Neural progenitor cell (in vitro differentiated cells): ENCODE results near the gene TTYH3. TPM values are rescaled to one million over a fixed set of nuclear protein-coding genes. Genes with fewer than 3 reads are reported as not detected.
"Not testable (repeated sequence)": the region's sequence is repeated elsewhere in the genome, so short reads cannot be mapped to it uniquely, and the experiment has no call there.

ENCODE experiments used
- DNase-seq: peaks from one replicate; pipeline ENCODE4 v3.0.0-alpha.2; 2016; ENCODE audit warnings: low spot score
- H2AFZ ChIP-seq: fragments of 200-600 bp; sonication (generic); replicated peaks from 2 replicates; pipeline ENCODE4 v1.6.1; 2016; ENCODE audit warnings: antibody characterized with exemption
- H3F3A ChIP-seq: fragments of 200-600 bp; sonication (generic); 2 replicates; pipeline ENCODE4 v1.6.1; 2016; ENCODE audit warnings: antibody characterized with exemption, low read depth
- H3K27ac ChIP-seq: fragments of 200-600 bp; sonication (generic); 2 replicates; pipeline ENCODE4 v1.5.1; 2016; ENCODE audit warnings: mild to moderate bottlenecking
- H3K27me3 ChIP-seq: fragments of 200-600 bp; sonication (generic); 2 replicates; pipeline ENCODE4 v1.6.1; 2016; ENCODE audit warnings: mild to moderate bottlenecking, moderate library complexity
- H3K36me3 ChIP-seq: fragments of 200-600 bp; sonication (generic); 2 replicates; pipeline ENCODE4 v1.5.1; 2016
- H3K4me1 ChIP-seq: fragments of 200-600 bp; sonication (generic); 2 replicates; pipeline ENCODE4 v1.6.1; 2016; ENCODE audit warnings: mixed run types
- H3K4me2 ChIP-seq: fragments of 200-600 bp; sonication (generic); 2 replicates; pipeline ENCODE4 v1.6.1; 2016
- H3K4me3 ChIP-seq: fragments of 200-600 bp; sonication (generic); 2 replicates; pipeline ENCODE4 v1.5.1; 2016
- H3K79me2 ChIP-seq: fragments of 200-600 bp; sonication (generic); 2 replicates; pipeline ENCODE4 v1.6.1; 2016; ENCODE audit warnings: low read depth
- H3K9ac ChIP-seq: fragments of 200-600 bp; sonication (generic); 2 replicates; pipeline ENCODE4 v1.6.1; 2016
- H3K9me3 ChIP-seq: fragments of 200-600 bp; sonication (generic); 2 replicates; pipeline ENCODE4 v1.5.1; 2016; ENCODE audit warnings: low read depth
- H4K20me1 ChIP-seq: fragments of 200-600 bp; sonication (generic); 2 replicates; pipeline ENCODE4 v1.6.1; 2016; ENCODE audit warnings: low read depth
- H3K27ac Mint-ChIP-seq: 3 replicates; pipeline ENCODE4 v1.8.0; 2021; ENCODE audit warnings: mixed read lengths
- H3K27me3 Mint-ChIP-seq: 2 replicates; pipeline ENCODE4 v1.8.0; 2022; ENCODE audit warnings: low read depth, mild to moderate bottlenecking, inconsistent platforms, moderate library complexity, mixed read lengths; ENCODE audit not compliant: insufficient read depth
- H3K36me3 Mint-ChIP-seq: 3 replicates; pipeline ENCODE4 v1.8.0; 2021; ENCODE audit warnings: mixed read lengths
- H3K4me1 Mint-ChIP-seq: 3 replicates; pipeline ENCODE4 v1.8.0; 2021; ENCODE audit warnings: mixed read lengths
- H3K4me3 Mint-ChIP-seq: 3 replicates; pipeline ENCODE4 v1.8.0; 2021; ENCODE audit warnings: mild to moderate bottlenecking, moderate library complexity, mixed read lengths
- H3K9me3 Mint-ChIP-seq: 3 replicates; pipeline ENCODE4 v1.8.0; 2020; ENCODE audit warnings: mixed read lengths
- CTCF ChIP-seq: fragments of 200-600 bp; sonication (generic); IDR thresholded peaks from 2 replicates; pipeline ENCODE4 v1.5.1; 2017; ENCODE audit warnings: antibody characterized with exemption, mild to moderate bottlenecking
- EZH2 ChIP-seq: fragments of 200-600 bp; sonication (generic); IDR thresholded peaks from 2 replicates; pipeline ENCODE4 v1.6.1; 2017; ENCODE audit warnings: antibody characterized with exemption, mild to moderate bottlenecking, moderate library complexity
- EZH2phosphoT487 ChIP-seq: fragments of 200-600 bp; sonication (generic); IDR thresholded peaks from 2 replicates; pipeline ENCODE4 v1.6.1; 2017; ENCODE audit warnings: antibody characterized with exemption
- total RNA-seq: library from RNA; depleted of rRNA; stranded (reverse); fragments of >200 nt; gene quantifications from 2 replicates; pipeline ENCODE4 v1.2.3, GENCODE V29; 2015; ENCODE audit warnings: low replicate concordance

Gene TTYH3
- total RNA-seq, 1 donor from 2014 or later = 13.2 TPM

- H3K9me3 ChIP-seq = no peaks in the 10 kb centered on the region
- no peak overlapping the region for H3K9ac ChIP-seq
- no peak overlapping the region for H3K4me2 ChIP-seq
- Mint-ChIP-seq H3K4me3 (no peak overlapping the region), H3K9me3 (peaks cover 10% of the 10 kb centered on the region), H3K27ac (no peak overlapping the region), H3K4me1 (no peaks in the 10 kb centered on the region), H3K36me3 (peaks cover 4% of the 10 kb centered on the region), H3K27me3 (peaks cover 27% of the 10 kb centered on the region)
- no peak overlapping the region for H3K27ac ChIP-seq
- DNase-seq = no peak
- no peak for TF ChIP-seq CTCF
- TF ChIP-seq EZH2 = no peak
- TF ChIP-seq EZH2phosphoT487 = no peak
- no peaks in the 10 kb centered on the region for H4K20me1 ChIP-seq
- no peaks in the 10 kb centered on the region for H3K36me3 ChIP-seq
- no peaks in the 10 kb centered on the region for H3K79me2 ChIP-seq
- H3K27me3 ChIP-seq = peaks cover 7% of the 10 kb centered on the region
- no peaks in the 10 kb centered on the region for H3K4me1 ChIP-seq
- no peak overlapping the region for H2AFZ ChIP-seq
- H3F3A ChIP-seq = no peaks in the 10 kb centered on the region
- H3K4me3 ChIP-seq = no peak overlapping the region
These were observed 38.4 kb downstream of the TTYH3 start for GRCh38 chr7:2670171-2670570.

- Histone ChIP-seq H4K20me1 (no peaks in the 10 kb centered on the region), H3K27ac (no peak overlapping the region), H3K79me2 (no peaks in the 10 kb centered on the region), H3K4me1 (no peaks in the 10 kb centered on the region), H3K27me3 (peaks cover 7% of the 10 kb centered on the region), H3K4me2 (no peak overlapping the region), H3K9me3 (no peaks in the 10 kb centered on the region), H2AFZ (no peak overlapping the region), H3K4me3 (no peak overlapping the region), H3K36me3 (no peaks in the 10 kb centered on the region), H3F3A (no peaks in the 10 kb centered on the region), H3K9ac (no peak overlapping the region)
- H3K4me1 Mint-ChIP-seq = no peaks in the 10 kb centered on the region
- peak; percentile 86 for DNase-seq
- H3K27me3 Mint-ChIP-seq = peaks cover 23% of the 10 kb centered on the region
- H3K4me3 Mint-ChIP-seq = peak overlapping the region; percentile 68
- peak overlapping the region; percentile 41 for H3K27ac Mint-ChIP-seq
- peaks cover 10% of the 10 kb centered on the region for H3K9me3 Mint-ChIP-seq
- TF ChIP-seq CTCF (peak; percentile 78), EZH2phosphoT487 (no peak)
- H3K36me3 Mint-ChIP-seq = peaks cover 4% of the 10 kb centered on the region
These were observed 39.1 kb downstream of the TTYH3 start for GRCh38 chr7:2670720-2671391.

GRCh38 chr7:2673214-2673613, 41.4 kb downstream of the TTYH3 start:
- not testable (repeated sequence) for H3K4me2 ChIP-seq, H3K36me3 ChIP-seq, H3K27ac Mint-ChIP-seq, H3K4me3 Mint-ChIP-seq, H3K4me1 ChIP-seq, H3K27me3 Mint-ChIP-seq, H3K9me3 ChIP-seq, H3K36me3 Mint-ChIP-seq, H4K20me1 ChIP-seq, H3K27ac ChIP-seq, H3K79me2 ChIP-seq, DNase-seq, H3K4me3 ChIP-seq, H2AFZ ChIP-seq, H3K9me3 Mint-ChIP-seq, H3F3A ChIP-seq, H3K9ac ChIP-seq, H3K4me1 Mint-ChIP-seq, H3K27me3 ChIP-seq

DNA sequence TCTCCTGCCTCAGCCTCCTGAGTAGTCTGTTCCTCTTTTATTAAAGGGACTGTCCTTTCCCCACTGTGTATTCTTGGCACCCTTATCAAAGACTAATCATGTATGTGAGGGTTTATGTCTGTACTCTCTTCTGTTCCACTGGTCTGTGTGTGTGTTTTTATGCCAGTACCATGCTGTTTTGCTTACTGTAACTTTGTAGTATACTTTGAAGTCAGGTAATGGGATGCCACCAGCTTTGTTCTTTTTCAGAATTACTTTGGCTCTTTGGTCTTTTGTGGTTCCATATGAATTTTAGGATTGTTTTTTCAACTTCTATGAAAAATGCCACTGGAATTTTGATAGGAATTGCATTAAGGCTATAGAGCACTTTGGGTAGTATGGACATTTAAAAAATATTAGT, 42.1 kb downstream of the TTYH3 start:
- Histone ChIP-seq H3K36me3 (no peaks in the 10 kb centered on the region), H3K79me2 (no peaks in the 10 kb centered on the region), H3K4me2 (no peak overlapping the region), H3F3A (no peaks in the 10 kb centered on the region), H4K20me1 (no peaks in the 10 kb centered on the region), H3K27me3 (peaks cover 7% of the 10 kb centered on the region), H3K9ac (no peak overlapping the region), H3K27ac (no peak overlapping the region), H3K4me3 (no peak overlapping the region), H3K9me3 (no peaks in the 10 kb centered on the region), H2AFZ (no peak overlapping the region), H3K4me1 (no peaks in the 10 kb centered on the region)
- H3K27ac Mint-ChIP-seq = no peak overlapping the region
- H3K27me3 Mint-ChIP-seq = peaks cover 7% of the 10 kb centered on the region
- peaks cover 10% of the 10 kb centered on the region for H3K9me3 Mint-ChIP-seq
- no peaks in the 10 kb centered on the region for H3K4me1 Mint-ChIP-seq
- H3K36me3 Mint-ChIP-seq = peaks cover 4% of the 10 kb centered on the region
- no peak overlapping the region for H3K4me3 Mint-ChIP-seq
- no peak for TF ChIP-seq EZH2
- TF ChIP-seq CTCF = no peak
- no peak for TF ChIP-seq EZH2phosphoT487
- DNase-seq = no peak
